RWPE1 (cell line): ENCODE measurements around the gene RAB11A.

Experiments
- CTCF ChIA-PET: fragments of 350-600 bp; sonication (Branson Sonifier 250); formaldehyde crosslinking; extraction: SDS; loops from one replicate; lab custom pipeline; 2021; lab: Yijun Ruan, JAX
- POLR2A ChIA-PET: fragments of 400-600 bp; formaldehyde crosslinking; extraction: SDS; loops from one replicate; lab custom pipeline; 2020; ENCODE audit warnings: antibody characterized with exemption; ENCODE audit not compliant: low non-redundant PET; lab: Yijun Ruan, JAX
- DNase-seq: peaks from one replicate; pipeline ENCODE4 v3.0.0; 2012; ENCODE audit warnings: low spot score
- H3K27ac ChIP-seq: fragments of 450-650 bp; 2 replicates; pipeline ENCODE4 v1.5.1; 2017
- CTCF ChIP-seq: fragments of 450-650 bp; conservative IDR thresholded peaks from 2 replicates; pipeline ENCODE4 v1.5.1; 2017; ENCODE audit warnings: low read depth, mild to moderate bottlenecking

RAB11A gene

GRCh38 chr15:65869126-65869953 lies at the start of gene RAB11A:
TSS of gene RAB11A (plus strand) at chr15:65869491. CDS start at chr15:65869586, 95 bp downstream.
- H3K27ac ChIP-seq = peak within 1 kb of the TSS; percentile 91
- ChIA-PET CTCF (interaction anchor here (0.5 to 0.9 kb wide), 3 partner anchors 78 to 775 kb away, joined by 3 read pairs; no protein-coding TSS in a partner anchor), POLR2A (interaction anchor here (0.7 to 0.8 kb wide), 3 partner anchors 37 to 1596 kb away, joined by 3 to 4 read pairs (median 3); no protein-coding TSS in a partner anchor)
- TF ChIP-seq CTCF = peak; percentile 68
- peak; percentile 98 for DNase-seq

- ChIA-PET POLR2A (no interaction called here), CTCF (interaction anchor here (0.7 kb wide), 1 partner anchor 71 kb away, joined by 4 read pairs; no protein-coding TSS in a partner anchor)
- H3K27ac ChIP-seq = no peak overlapping the region
- no peak for TF ChIP-seq CTCF
- DNase-seq = no peak
Measured at GRCh38 chr15:65819563-65819960, 49.7 kb upstream of the RAB11A start.

GRCh38 chr15:65821070-65821469 lies 48.2 kb upstream of the RAB11A start:
- no peak for DNase-seq
- TF ChIP-seq CTCF = no peak
- no peak overlapping the region for H3K27ac ChIP-seq
- POLR2A ChIA-PET = no interaction called here
- CTCF ChIA-PET = no interaction called here

- TF ChIP-seq CTCF = no peak
- DNase-seq = no peak
- CTCF ChIA-PET = interaction anchor here (0.6 to 0.7 kb wide), 2 partner anchors 129 to 163 kb away, joined by 3 to 5 read pairs; no protein-coding TSS in a partner anchor
- H3K27ac ChIP-seq = no peak overlapping the region
- POLR2A ChIA-PET = no interaction called here
Measured at GRCh38 chr15:65822316-65822715, 47.0 kb upstream of the RAB11A start.

- TF ChIP-seq CTCF = peak; percentile 75
- POLR2A ChIA-PET = no interaction called here
- peak; percentile 61 for DNase-seq
- H3K27ac ChIP-seq = no peak overlapping the region
- CTCF ChIA-PET = interaction anchor here (0.5 to 1.3 kb wide), 8 partner anchors 8 to 372 kb away, joined by 3 to 7 read pairs (median 4); no protein-coding TSS in a partner anchor
Measured at GRCh38 chr15:65824031-65824743, 45.1 kb upstream of the RAB11A start.

- 0 out of 2 replicates have a peak overlapping the region, but pooled peaks have one; percentile 28 for H3K27ac ChIP-seq
- DNase-seq = no peak
- ChIA-PET CTCF (interaction anchor here (0.5 to 1.3 kb wide), 7 partner anchors 8 to 373 kb away, joined by 3 to 7 read pairs (median 4); no protein-coding TSS in a partner anchor), POLR2A (no interaction called here)
- TF ChIP-seq CTCF = no peak
Measured at GRCh38 chr15:65824941-65825544, 44.2 kb upstream of the RAB11A start.
